D721Med (cell line): ENCODE results near the gene KLF13.
A peak's percentile ranks its signal among the peaks of the same experiment; 100 is the strongest.

Experiments used
- DNase-seq: peaks from one replicate; pipeline ENCODE4 v3.0.0; 2011; ENCODE audit warnings: low spot score; ENCODE audit not compliant: insufficient read length
- FAIRE-seq: peaks from 2 replicates; lab custom pipeline; 2011; peaks lifted over from hg19 to GRCh38; lab: Jason Lieb, UNC
- CTCF ChIP-seq: IDR thresholded peaks from 2 replicates; pipeline ENCODE4 v1.5.1; 2012; ENCODE audit warnings: mild to moderate bottlenecking, control low read depth; ENCODE audit not compliant: insufficient read depth; ENCODE audit errors: missing control alignments

KLF13 gene

GRCh38 chr15:31298707-31299172 lies 27.9 kb upstream of the KLF13 start:
- FAIRE-seq (no peak), DNase-seq (no peak)
- no peak for TF ChIP-seq CTCF

DNA sequence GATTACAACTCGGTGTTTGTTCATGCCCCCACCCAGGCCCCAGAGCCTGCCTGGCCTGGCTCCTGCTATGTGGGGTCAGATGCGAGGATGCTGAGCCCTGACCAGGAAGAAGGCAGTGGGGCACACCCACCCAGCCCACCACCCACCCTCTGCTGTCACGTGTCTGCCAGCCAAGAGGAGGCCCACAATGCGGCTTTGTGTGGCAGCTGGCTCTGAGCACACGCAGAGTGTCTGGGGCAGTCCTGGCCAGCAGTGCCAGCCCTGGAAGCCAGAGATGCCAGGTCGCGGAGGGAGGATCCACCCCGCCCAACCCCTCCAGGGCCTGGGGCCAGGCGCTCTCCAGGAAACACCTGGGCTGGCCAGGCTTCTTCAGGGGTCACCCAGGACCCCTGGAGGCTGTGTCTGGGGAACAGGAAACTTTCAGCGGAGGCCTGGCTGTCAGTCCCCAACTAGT lies 26.4 kb upstream of the KLF13 start:
- FAIRE-seq = no peak
- DNase-seq = no peak
- TF ChIP-seq CTCF = no peak

GRCh38 chr15:31300981-31301672 lies 25.5 kb upstream of the KLF13 start:
- no peak for TF ChIP-seq CTCF
- DNase-seq (peak; percentile 88), FAIRE-seq (peak; percentile 32)

DNA sequence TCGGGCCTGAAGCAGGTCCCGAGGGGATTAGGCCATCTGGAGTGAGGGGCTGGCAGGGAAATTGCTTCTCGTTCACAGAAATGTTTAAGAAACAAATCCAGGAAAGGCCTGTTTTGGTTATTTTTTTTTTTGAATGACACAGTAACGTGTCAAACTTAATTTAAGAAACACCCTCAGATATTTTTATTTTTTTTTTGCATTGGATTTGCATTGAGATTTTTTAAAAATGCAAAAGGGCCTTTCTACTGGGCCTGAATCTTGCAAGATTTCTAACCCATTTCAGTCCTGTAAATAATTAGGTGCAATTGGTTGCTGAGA lies 25.0 kb upstream of the KLF13 start:
- TF ChIP-seq CTCF = no peak
- DNase-seq = no peak
- FAIRE-seq = no peak

DNA sequence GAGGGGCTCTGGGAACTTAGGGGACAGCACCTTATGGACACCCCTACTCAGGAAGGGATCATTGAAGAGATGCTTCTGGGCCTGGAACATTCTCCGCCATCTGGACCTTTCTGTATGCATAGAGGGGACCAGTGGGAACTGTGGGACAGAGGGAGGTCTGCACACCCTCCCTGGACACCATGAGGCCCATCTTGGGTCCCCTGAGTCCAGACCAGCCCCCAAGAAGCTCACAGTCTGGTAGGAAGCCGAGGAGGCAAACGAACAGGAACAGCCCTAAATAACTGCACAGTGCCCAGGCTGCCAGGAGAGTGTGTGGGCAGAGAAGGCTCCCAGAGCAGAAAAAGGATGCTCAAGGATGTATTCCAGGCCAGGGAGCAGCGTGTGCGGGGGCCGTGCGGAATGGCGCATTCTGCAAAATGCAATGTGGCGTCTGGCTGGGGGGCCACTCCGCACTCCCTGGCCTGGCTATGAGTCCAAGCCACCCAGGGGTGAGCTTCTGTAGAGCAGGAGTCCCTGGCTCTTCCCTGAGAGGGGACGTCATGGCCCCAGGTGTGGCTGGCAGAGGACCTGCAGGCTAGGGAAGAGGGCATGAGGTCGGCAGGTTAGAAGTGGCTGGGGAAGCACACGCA lies 24.5 kb upstream of the KLF13 start:
- DNase-seq (no peak), FAIRE-seq (no peak)
- TF ChIP-seq CTCF = no peak

DNA sequence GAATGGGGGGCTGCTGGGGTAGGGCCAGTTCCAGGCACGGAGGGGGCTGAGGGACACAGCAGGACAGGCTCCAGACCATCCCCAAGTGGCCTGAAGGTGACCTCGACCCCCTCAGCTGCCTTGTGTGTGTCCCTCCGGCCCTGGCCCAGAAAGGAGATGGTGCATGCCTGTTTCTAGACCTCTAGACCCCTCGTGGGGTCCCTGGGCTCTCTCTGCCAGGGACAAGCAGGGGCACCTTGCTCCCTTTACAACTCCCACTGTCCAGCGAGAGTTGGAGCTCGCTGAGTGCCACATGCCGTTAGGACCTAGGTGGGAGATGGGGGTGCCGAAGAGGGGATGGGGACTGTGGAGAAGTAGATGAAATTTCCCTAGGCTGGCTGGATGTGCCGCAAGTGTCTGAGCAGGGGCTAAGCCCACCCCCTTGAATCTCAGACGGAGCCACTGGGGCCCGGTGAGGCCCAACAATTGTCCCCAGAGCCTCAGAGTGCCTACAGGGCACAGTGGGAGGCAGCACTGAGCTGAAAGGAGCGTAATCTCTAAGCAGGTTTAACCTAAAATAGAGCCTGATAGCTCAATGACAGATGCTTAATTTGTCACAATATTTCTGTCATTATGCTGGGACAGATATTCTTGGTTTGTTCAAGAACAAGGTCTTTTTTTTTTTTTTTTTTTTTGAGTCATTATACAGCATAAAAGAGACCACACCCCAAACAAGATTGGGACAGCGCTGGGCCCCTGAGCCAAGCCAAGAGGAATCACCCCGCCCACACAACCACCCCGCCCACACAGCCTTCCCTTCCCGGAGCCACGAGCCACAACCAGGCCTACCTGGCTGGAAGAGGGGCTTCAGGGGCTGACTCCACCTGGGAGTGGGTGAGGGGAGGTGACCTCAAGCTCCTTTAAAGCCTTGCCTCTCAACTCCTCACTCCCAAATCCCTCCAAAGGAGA lies 23.6 kb upstream of the KLF13 start:
- no peak for FAIRE-seq
- TF ChIP-seq CTCF = peak; percentile 36
- DNase-seq = no peak
